HG03064 (cell line): ENCODE data around the gene SLC9A2.

Experiments
- ATAC-seq: cut with Tn5 transposase; IDR thresholded peaks from one replicate; pipeline ENCODE4 v1.9.1; 2021; ENCODE audit warnings: low read depth; ENCODE audit not compliant: unreplicated experiment

Gene SLC9A2, protein sequence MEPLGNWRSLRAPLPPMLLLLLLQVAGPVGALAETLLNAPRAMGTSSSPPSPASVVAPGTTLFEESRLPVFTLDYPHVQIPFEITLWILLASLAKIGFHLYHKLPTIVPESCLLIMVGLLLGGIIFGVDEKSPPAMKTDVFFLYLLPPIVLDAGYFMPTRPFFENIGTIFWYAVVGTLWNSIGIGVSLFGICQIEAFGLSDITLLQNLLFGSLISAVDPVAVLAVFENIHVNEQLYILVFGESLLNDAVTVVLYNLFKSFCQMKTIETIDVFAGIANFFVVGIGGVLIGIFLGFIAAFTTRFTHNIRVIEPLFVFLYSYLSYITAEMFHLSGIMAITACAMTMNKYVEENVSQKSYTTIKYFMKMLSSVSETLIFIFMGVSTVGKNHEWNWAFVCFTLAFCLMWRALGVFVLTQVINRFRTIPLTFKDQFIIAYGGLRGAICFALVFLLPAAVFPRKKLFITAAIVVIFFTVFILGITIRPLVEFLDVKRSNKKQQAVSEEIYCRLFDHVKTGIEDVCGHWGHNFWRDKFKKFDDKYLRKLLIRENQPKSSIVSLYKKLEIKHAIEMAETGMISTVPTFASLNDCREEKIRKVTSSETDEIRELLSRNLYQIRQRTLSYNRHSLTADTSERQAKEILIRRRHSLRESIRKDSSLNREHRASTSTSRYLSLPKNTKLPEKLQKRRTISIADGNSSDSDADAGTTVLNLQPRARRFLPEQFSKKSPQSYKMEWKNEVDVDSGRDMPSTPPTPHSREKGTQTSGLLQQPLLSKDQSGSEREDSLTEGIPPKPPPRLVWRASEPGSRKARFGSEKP

DNA sequence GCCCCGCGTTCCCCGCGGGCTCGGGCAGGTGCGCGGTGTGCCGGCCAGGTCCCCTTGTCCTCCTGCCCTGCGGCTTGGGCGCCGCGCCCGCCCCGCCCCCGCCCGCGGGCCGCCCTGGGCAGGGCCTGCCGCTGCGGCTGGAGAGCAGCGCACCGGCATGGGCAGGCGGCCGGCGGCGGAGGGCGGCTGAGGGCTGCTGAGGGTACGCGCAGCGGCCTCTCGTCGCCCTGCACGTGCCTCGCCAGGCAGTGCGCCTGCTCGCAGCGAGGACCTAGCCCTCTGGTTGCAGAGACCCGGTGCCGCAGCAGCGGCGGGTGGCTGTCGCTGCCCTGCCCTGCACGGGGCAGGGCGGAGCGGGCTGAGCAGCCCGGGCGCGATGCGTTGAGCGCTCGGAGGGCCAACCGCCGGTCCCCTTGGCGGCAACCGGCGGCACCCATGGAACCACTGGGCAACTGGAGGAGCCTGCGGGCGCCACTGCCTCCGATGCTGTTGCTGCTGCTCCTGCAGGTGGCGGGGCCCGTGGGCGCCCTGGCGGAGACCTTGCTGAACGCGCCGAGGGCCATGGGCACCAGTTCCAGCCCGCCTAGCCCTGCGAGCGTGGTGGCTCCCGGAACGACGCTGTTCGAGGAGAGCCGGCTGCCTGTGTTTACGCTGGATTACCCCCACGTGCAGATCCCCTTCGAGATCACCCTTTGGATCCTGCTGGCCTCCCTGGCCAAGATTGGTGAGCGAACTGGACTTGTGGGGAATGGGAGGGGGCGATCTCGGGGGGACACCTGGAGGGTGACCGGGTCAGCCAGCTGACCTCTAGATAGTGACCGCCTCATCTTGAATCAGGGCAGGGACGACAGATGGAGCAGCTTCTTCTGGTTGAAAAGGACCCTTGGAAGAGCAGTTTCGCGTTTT lies at the start of gene SLC9A2:
SLC9A2 (plus strand) TSS at position 140 of the 906 bp plus-strand sequence; CDS start at position 436, 296 bp downstream.
- no peak for ATAC-seq

DNA sequence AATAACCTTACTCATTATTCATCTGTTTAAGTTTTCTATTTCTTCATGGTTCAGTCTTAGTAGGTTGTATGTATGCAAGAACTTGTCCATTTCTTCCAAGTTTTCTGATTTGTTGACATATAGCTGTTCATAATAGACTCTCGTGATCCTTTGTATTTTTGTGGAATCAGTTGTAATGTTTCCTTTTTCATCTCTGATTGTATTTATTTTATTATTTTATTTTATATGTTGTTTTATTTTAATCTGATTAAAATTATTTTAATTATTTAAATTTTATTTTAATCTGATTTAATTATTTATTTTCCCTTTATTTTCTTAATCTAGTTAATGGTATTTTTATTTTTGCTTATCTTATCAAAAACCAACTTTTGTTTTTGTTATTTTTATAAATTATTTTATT lies 43.5 kb upstream of the SLC9A2 start:
- no peak for ATAC-seq

DNA sequence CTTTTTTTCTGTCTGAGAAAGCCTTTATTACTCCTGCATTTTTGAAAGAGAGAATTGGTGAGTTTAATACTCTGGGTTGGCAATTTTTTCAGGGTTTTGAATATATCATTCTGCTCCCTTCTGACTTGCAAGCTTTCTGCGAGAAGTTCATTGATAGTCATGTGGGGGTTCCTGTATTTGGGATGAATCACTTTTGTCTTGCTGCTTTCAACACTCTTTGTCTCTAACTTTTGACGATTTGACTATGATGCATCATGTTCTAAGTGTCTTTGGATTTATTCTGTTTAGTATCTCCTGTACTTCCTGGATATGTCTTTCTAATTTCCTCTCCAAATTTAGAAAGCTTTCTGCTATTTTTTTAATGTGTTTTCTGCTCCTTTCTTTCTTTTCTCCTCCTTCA lies 41.0 kb upstream of the SLC9A2 start:
- ATAC-seq = no peak

DNA sequence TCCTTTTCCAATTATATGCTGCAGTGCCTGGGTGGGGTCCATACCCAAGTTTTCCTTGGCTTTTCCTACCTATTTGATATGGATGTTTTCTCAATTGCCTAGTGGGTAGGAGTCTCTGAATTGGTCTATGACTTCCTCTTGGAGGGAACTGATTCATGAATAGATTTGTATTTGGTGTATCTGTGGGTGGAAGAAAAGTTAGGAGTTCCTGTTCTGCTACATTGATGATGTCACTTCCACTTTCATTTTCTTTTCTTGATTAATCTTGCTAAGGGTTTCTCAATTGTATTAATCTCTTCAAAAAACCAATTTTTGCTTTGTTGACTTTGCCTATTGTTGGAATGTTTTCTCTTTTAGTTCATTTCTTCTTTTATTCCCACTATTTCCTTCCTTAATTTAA lies 37.4 kb upstream of the SLC9A2 start:
- no peak for ATAC-seq

DNA sequence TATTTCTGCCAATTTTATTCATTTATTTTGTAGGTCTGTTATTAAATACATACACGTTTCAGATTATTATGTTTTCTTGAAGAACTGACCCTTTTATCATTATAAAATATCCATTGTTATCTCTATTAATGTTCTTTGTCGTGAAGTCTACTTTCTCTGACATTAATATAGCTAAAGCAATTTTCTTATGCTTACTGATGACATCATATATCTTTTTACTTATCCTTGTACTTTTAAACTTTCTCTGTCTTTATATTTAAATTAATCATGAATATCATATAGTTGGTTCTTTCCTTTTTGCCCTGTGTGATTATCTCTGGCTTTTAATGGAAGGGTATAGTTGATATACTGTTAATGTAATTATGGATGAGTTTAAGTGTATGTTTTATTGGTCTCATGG lies 36.5 kb upstream of the SLC9A2 start:
- no peak for ATAC-seq

DNA sequence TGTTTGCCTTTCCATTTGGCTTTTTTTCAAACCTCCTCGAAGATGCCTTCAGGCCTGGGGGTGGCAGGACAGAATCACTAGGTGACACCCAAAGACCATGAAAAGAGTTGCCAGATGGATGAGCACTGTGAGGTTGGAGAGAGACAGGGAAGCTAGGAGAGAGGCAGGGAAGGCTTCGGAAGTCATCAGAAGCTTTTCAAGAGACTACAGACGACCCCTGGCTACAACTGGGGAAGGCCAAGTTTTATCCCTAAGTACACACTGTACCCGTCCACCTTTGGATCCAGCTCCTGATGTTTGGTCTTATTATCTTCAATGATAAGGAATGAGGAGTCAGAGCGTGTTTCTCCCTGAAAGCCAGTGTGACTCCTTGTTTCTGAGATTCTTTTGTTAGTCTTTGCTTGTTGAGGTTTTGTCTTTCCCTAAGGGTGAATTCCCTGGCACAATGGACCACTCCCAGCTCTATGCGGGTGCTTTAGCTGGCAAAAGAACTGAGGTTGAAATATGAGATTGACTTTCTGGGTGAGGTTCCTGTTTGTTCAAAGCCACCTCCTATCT lies 33.4 kb upstream of the SLC9A2 start:
- no peak for ATAC-seq

DNA sequence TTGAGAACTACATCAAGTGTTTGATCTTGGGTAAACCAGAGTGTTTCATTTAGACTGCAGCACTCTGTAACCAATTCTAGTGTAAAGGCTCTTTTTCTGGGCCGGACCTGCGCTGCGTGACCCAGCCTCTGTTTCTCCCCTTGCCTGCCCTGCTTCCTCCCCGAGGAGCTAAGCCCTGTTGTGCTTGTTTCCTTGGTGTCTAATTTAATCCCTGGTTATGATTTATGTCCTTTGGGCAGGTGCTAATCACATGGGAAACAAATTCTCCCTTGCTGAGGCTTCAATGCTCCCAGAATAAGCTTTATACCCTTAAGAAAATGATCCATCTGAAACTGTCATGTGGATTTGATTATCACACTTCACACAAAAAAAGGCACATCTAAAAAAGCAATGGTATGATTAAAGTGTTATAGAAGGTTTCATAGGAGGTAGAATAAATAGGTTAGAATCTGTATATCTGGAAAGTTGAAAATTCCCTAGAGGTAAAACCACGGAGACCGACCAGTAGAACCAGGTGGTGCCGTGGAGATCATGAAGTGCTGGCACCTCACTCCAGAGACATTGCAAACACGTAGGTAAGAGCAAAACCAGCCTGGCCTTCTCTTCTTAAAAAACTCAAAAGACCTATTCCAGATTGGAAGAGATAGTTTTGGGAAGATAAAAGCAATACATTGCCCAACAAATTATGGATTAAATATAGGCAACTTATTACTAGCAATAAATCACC lies 31.0 kb upstream of the SLC9A2 start:
- no peak for ATAC-seq

DNA sequence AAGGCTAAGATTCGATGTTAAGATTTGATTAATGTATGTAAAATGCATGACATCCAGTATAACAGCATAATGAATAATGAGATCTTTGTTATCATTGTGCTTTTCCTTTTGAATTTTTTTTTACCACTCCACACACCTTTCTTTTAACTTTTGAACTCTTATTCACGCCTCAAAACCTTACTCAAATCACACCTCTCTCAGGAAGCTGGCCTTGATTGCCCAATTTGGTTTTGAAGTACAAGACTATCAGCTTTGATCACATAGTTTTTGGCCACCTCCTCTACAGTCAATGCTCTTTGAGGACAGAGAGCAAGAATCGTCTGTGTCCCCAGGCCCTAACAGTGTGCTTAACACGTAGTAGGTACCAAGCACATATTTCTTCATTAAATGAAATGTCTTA lies 29.9 kb upstream of the SLC9A2 start:
- ATAC-seq = no peak

DNA sequence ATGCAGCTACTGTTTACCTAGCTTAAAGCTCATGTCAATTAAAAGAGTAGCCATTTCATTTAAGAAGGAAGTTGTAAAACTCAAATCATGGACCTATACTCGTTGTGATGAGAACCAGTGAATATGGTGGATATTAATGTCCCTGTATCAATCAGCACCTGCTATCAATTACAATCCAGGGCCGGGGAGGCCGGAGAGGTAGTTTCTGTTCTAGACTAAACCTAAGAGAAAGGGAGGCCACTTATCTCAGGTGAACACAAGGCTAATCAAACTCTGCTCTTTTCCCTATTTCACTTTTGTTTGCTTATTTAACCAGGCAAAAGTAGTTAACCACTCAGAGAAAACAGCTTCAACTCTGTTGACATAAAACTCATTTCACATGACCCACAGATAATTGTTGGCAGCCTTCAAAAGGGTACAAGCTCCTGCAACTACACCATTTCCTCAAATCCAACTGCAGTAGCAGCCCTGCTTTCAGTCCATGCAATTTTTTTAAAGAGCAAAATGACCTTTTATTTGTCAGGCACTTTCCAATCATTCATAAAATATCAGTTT lies 27.8 kb upstream of the SLC9A2 start:
- ATAC-seq = no peak

DNA sequence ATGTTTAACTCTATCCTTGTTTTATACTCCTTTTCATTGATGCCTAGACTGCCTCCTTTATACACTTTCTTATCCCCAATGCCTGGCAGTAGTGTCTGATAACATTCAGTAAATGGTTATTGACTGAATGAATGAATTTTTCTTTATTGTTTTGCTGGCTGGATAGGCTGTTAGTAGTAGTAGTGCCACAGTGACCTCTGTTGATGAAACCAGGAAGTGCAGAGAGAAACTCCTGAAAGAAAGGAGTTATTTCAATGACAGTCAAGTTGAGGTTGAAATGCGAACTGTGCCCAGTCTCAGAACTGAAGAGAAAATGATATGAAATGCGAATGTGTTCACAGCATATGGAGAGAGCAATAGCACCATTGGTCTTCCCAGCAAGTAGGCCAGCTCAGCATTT lies 26.8 kb upstream of the SLC9A2 start:
- no peak for ATAC-seq

DNA sequence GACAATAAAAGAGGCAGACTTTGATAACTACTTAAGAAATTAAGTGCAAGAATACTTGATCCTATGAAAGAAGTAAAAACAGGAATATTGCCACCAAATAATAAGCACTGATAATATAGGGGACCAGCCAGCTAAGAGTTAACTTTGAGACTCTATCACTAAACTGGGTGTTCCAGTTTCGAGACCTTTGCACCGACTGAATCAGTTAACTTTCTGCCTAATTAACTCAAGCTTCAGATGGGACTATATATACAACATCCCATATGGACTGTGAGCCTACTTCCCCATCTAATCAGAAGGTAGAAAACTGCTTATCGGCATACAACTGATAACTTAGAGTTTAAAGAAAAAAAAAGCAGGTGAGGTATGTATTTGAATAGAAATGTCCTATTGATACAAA lies 25.8 kb upstream of the SLC9A2 start:
- no peak for ATAC-seq

DNA sequence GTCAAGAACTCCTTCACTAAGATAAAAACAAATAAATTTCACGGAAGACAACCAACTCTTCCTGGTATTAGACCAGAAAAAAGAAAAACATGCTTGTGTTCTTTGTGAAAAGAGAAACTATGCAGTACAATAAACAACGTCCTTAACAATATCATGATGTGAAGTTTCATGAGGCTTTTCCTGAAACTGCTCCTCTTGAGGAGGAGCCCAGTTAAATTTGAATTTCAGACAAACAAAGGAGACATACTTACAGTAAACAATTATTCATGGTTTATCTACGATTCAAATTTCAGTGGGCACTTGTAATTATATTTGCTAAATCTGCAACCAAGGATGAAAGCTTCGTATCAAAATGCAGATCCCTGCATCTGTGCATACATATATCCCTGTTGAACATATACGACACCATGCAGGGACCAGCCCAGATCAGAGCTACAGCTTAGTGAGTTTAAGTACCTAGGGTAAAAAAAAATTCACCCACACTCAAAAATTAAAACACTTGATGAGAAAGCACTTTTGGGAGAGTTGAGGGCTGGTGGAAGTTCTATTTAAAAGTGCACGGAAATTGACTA lies 24.8 kb upstream of the SLC9A2 start:
- no peak for ATAC-seq

DNA sequence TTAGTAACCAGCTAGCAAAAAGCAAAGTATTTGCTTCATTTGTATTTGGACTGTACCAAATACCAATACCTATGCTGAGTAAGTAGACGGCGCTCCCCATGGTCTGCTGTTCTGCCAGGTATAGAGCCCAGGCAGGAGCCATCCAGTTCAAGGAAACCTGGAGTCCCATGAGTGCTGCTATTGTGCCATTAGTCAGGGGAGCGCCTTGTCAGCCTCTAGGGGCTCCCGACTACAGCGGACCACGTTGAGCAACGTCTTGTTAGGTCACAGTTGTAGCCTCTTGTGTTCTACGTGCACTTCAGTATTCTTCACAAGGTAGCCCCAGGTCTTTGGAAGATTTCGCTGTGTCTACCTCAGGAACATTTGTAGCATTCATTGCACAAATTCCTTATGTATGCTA lies 21.6 kb upstream of the SLC9A2 start:
- no peak for ATAC-seq

DNA sequence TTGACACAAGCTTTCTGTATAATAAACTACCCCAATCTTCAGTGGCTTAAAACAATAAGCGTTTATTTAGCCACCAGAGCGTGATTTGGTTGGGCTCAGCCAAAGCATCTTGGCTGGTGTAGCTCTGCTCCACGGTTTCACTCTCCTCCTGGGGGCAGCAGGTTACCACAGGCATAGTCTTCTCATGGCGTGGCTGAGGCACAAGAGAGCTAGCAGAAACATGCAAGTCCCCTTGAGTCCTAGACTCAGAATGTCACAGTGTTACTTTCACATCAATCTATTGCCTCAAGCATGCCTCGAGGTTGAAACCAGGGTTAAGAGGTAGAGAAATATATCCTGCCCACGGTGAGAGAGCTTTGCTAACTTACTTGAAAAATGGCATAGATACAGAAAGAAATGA lies 19.9 kb upstream of the SLC9A2 start:
- no peak for ATAC-seq

DNA sequence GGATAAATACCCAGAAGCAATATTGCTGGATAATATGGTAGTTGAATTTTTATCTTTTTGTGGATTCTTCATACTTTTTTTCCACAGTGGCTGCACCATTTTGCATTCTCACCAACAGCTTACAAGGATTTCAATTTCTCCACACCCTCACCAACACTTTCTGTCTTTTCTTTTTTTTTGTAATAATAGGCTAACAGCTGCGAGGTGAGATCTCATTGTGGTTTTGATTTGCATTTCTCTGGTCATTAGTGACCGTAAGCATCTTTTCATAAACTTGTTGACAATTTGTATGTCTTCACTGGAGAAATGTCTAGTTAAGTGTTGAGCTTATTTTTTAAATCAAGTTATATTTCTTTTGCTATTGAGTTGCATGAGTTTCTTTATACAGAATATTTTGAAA lies 17.6 kb upstream of the SLC9A2 start:
- no peak for ATAC-seq

DNA sequence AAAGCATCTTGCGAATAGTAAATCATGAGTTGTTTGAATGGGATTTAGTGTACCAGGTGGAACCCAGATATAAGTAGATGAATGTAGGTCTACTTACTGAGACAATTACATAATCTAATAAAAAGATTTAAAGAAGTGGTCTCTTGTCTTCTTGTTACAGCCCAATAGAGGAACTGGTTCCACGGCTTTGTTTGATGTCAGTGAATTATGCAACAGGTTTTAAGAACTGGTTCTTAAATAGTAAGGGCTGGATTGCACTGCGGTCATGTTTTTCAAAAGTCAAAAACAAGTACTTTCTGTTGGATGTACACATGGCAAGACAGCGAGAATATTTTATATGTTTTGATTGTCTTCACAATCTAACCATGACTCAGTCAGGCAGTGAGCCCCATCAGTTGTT lies 15.4 kb upstream of the SLC9A2 start:
- no peak for ATAC-seq

DNA sequence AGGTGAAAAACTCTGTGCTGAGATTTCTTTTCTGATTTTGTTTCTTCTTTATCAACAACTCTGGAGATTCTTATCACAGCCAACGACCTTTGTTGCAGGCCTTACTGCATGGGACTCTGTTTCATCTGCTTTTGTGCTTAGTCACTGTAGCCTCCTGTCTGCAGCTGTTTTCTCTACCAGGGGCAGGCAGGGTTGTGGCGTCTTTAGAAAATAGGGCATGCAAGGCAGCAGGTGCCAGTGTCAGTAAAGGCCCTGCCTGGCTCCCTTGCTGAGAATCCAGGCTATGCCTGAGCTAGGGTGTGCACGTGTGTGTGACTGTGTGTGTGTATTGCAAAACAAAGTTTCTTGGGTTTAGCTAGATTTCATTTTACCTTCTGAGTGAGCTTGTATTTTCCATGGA lies 14.6 kb upstream of the SLC9A2 start:
- ATAC-seq = no peak

DNA sequence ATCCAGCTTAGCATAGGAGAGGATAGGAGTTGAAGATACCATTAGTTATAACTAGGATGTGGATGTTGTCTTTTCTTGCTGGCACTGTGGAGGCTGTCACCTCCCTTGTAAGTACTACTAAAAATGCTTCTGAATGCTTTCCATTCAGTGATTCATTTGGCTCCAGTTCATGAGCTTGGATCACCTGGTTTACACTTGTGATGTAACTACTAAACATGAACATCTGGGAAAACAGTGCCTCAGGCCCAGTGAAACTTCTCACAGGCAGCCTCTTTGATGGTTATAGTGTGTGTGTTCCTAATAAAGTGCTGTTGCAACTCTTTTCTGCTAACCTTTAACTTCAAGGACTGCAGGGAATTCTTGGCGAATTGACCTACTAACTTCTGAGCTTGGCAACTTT lies 13.0 kb upstream of the SLC9A2 start:
- no peak for ATAC-seq
